ENCODE measurements around the gene RPS6KB2. TPM values are rescaled to one million over a fixed set of nuclear protein-coding genes. Genes with fewer than 3 reads are reported as not detected.
A peak's percentile ranks its signal among the peaks of the same experiment; 100 is the strongest.

Gene RPS6KB2
- total RNA-seq, 6 donors from 2014 or later, result 35.2 to 94.3 (median 50.4) TPM

GRCh38 chr11:67382276-67383136, 45.8 kb upstream of the RPS6KB2 start:
- DNase-seq (peak in 1 of 2 donors; percentile 87), ATAC-seq (ENCODE audit: low FRiP score in 2 of 2) (peak; percentile 87 to 92)
- Histone ChIP-seq H3K4me1 (peaks cover 3 to 25% (median 9%) of the 10 kb centered on the region in 4 donors), H3K36me3 (no peaks in the 10 kb centered on the region), H3K9me3 (no peaks in the 10 kb centered on the region), H3K27me3 (no peaks in the 10 kb centered on the region), H3K27ac (no peak overlapping the region), H3K4me3 (no peak overlapping the region)
- WGBS, 2 donors, result 43 to 46% methylated on average over 12 to 16 of the region's 16 CpGs
- TF ChIP-seq EP300 (IDR thresholded peaks at IDR 0.05) (no peak), CTCF (IDR thresholded peaks at IDR 0.05) (peak; percentile 91 to 97 (median 96))

- Histone ChIP-seq H3K9me3 (no peaks in the 10 kb centered on the region), H3K4me1 (peaks cover 3 to 29% (median 9%) of the 10 kb centered on the region in 4 donors), H3K27me3 (no peaks in the 10 kb centered on the region), H3K27ac (no peak overlapping the region), H3K36me3 (no peaks in the 10 kb centered on the region), H3K4me3 (no peak overlapping the region)
- TF ChIP-seq POLR2A (IDR thresholded peaks at IDR 0.05) (no peak), CTCF (IDR thresholded peaks at IDR 0.05) (no peak), EP300 (IDR thresholded peaks at IDR 0.05) (no peak), POLR2AphosphoS5 (IDR thresholded peaks at IDR 0.05) (no peak)
- DNase-seq, result no peak
- 56% methylated on average over 3 of the region's 3 CpGs; no CpG with 5 or more reads in 1 of the 2 donors for WGBS, 2 donors
- ATAC-seq (ENCODE audit: low FRiP score in 2 of 2), result no peak
These were observed 43.4 kb upstream of the RPS6KB2 start for GRCh38 chr11:67384851-67385366.

- 29 to 31% methylated on average over 8 to 9 of the region's 9 CpGs for WGBS, 2 donors
- H3K36me3 ChIP-seq, result no peaks in the 10 kb centered on the region
- ATAC-seq (ENCODE audit: low FRiP score in 2 of 2), result no peak
- H3K4me1 ChIP-seq, result peaks cover 12 to 32% (median 17%) of the 10 kb centered on the region in 4 donors
- no peaks in the 10 kb centered on the region for H3K27me3 ChIP-seq
- no peak overlapping the region for H3K4me3 ChIP-seq
- no peak for DNase-seq
- no peak for TF ChIP-seq EP300 (IDR thresholded peaks at IDR 0.05)
- TF ChIP-seq POLR2A (IDR thresholded peaks at IDR 0.05), result no peak
- TF ChIP-seq POLR2AphosphoS5 (IDR thresholded peaks at IDR 0.05), result no peak
- TF ChIP-seq CTCF (IDR thresholded peaks at IDR 0.05), result no peak
- H3K9me3 ChIP-seq, result no peaks in the 10 kb centered on the region
- H3K27ac ChIP-seq, result no peak overlapping the region
These were observed 41.2 kb upstream of the RPS6KB2 start for GRCh38 chr11:67387069-67387468.

GRCh38 chr11:67387518-67387917, 40.8 kb upstream of the RPS6KB2 start:
- ATAC-seq (ENCODE audit: low FRiP score in 2 of 2), result no peak
- TF ChIP-seq CTCF (IDR thresholded peaks at IDR 0.05) (no peak), POLR2A (IDR thresholded peaks at IDR 0.05) (no peak), EP300 (IDR thresholded peaks at IDR 0.05) (no peak), POLR2AphosphoS5 (IDR thresholded peaks at IDR 0.05) (no peak)

More at GRCh38 chr11:67387518-67387917, 40.8 kb upstream of the RPS6KB2 start:
- DNase-seq, result no peak
- H3K36me3 ChIP-seq, result no peaks in the 10 kb centered on the region
- no peaks in the 10 kb centered on the region for H3K27me3 ChIP-seq
- peaks cover 12 to 31% (median 16%) of the 10 kb centered on the region in 4 donors for H3K4me1 ChIP-seq
- no peak overlapping the region for H3K4me3 ChIP-seq
- 56 to 70% methylated on average over 6 of the region's 6 CpGs for WGBS, 2 donors
- no peaks in the 10 kb centered on the region for H3K9me3 ChIP-seq
- no peak overlapping the region for H3K27ac ChIP-seq

Measured in upper lobe of left lung (tissue), 6 donors.